GM19099 (cell line): ENCODE results near the gene MYO1G.

Source experiments
- POLR2A ChIP-seq: IDR thresholded peaks from 3 replicates; pipeline ENCODE4 v1.6.1; 2011; ENCODE audit warnings: low read depth; ENCODE audit not compliant: insufficient read length; ENCODE audit errors: extremely low read depth

The MYO1G gene

GRCh38 chr7:44965937-44966730, 12.7 kb downstream of the MYO1G start:
- TF ChIP-seq POLR2A, result peak; percentile 37

DNA sequence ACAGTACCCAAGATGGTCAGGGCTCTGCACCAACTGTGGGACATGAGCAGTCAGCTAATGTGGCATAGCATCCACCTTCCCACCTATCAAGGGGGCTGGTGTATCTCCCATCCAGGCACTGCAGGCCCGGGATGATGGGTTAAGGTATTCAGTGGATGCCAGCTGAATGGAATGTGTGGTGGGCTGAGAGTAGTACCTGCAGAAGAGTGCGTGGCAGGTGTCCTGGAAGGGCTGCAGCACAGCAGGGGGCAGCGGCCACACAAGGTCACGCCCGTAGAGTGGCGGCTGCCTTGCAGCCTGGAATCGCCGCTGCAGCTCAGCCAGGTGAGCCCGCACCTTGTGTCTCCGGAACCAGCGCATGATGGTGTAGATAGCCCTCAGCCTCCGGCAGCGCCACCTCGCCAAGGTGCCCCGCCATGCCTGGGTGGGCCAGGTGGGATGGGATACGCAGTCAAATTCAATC, 13.3 kb downstream of the MYO1G start:
- no peak for TF ChIP-seq POLR2A

DNA sequence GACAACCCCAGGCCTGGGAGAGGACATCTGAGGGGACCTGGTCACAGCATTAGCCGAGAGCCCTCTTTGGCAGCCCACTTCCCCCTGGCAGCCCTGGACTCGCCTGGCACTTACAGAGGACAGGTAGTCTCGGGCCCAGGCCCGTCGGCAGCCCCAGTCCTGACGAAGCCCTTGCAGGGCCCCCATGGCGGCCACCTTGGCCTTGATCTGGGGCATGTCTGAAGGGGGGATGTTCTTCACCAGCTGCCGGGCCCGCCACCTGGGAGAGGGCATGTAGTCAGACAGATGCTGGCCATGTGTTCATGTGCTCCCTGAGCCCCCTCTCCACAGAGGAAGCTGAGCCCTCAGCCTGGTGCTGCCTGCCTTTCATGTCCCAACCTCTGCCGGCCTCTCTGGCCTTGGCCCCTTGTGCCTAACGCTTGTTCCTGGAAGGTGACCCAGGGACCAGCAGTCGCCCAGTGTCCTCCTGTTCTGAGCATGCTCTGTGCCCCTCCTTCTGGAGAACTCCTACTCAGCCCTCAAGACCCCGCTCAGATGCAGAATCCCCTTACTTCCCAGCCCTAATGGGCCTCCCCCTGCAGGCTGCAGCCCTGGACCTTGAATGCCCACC, 13.9 kb downstream of the MYO1G start:
- peak; percentile 38 for TF ChIP-seq POLR2A

- no peak for TF ChIP-seq POLR2A
Measured at GRCh38 chr7:44964384-44964830, 14.4 kb downstream of the MYO1G start.

GRCh38 chr7:44963364-44964290, 15.2 kb downstream of the MYO1G start:
- no peak for TF ChIP-seq POLR2A

- peak; percentile 17 for TF ChIP-seq POLR2A
Measured at GRCh38 chr7:44962483-44963251, 16.1 kb downstream of the MYO1G start.

- peak; percentile 32 for TF ChIP-seq POLR2A
Measured at GRCh38 chr7:44961844-44962482, 16.9 kb downstream of the MYO1G start.

GRCh38 chr7:44960011-44960580, 18.7 kb downstream of the MYO1G start:
- peak; percentile 8 for TF ChIP-seq POLR2A

GRCh38 chr7:44959433-44959951, 19.3 kb downstream of the MYO1G start:
- TF ChIP-seq POLR2A, result no peak

DNA sequence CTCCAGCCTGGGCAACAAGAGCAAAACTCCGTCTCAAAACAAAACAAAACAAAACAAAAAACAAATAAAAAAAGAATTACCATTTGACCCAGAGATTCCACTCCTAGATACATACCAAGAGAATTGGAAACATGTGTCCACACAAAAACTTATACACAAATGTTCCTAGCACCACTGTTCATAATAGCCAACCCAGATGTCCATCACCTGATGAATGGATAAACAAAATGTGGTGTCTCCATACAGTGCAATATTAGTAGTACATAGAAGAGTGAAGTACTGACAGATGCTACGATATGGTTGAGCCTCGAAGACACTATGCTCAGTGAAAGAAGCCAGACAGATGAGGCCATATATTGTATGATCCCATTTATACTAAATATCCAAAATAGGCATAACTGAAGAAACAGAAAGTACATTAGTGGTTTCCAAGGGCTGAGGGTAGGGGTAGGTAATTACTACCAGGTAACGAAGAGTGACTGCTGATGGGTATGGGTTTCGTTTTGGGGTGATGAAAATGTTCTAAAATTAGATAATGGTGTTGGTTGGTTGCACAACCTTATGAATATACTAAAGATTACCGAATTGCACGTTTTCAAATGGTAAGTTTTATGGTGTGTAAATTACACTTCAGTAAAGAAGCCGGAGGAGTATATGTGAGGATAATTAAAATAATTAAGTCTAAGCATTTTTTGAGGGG, 20.0 kb downstream of the MYO1G start:
- no peak for TF ChIP-seq POLR2A

GRCh38 chr7:44956157-44956766, 22.6 kb downstream of the MYO1G start:
- no peak for TF ChIP-seq POLR2A

DNA sequence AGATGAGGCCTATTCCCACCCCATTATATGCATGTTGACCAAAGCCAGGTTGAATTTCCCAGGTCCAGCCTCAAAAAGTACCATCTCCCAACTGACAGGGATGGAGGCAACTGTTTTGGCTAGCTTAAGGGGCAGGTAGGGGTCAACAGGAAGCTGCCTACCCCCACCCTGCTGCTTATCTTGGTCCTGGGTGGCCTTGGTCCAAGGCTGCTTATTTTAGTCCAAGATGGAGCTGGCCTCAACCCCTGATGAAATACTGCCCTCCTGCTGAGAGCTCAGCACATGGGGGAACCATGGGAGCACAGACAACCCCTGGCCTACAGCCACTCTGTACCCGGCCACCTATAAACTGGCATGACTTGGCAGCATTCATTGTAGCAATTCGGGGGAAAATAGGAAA, 23.1 kb downstream of the MYO1G start:
- TF ChIP-seq POLR2A, result no peak

- no peak for TF ChIP-seq POLR2A
Measured at GRCh38 chr7:44953156-44953555, 25.7 kb downstream of the MYO1G start.

GRCh38 chr7:44949303-44949702, 29.5 kb downstream of the MYO1G start:
- no peak for TF ChIP-seq POLR2A
